Prostate gland (tissue), 2 donors: ENCODE measurements around the gene RNF224. TPM values are rescaled to one million over a fixed set of nuclear protein-coding genes. Genes with fewer than 3 reads are reported as not detected.

Source experiments
- DNase-seq: peaks from one replicate; pipeline ENCODE4 v3.0.0-alpha.2; 2019; ENCODE audit warnings: low spot score
- H3K27ac ChIP-seq, 2 donors: fragments of 200-600 bp; sonication (generic); 2 replicates each; pipeline ENCODE4 v1.5.1; 2017 to 2019
- H3K27me3 ChIP-seq: fragments of 200-600 bp; sonication (generic); replicated peaks from 2 replicates; pipeline ENCODE4 v1.5.1; 2019; ENCODE audit not compliant: insufficient read depth
- H3K36me3 ChIP-seq, 2 donors: fragments of 200-600 bp; sonication (generic); 1 replicate in 1 of 2; 2 replicates in 1 of 2; pipeline versions ENCODE4 v1.5.1 to v1.8.1; 2017 to 2019
- H3K4me1 ChIP-seq: fragments of 200-600 bp; sonication (generic); replicated peaks from 2 replicates; pipeline ENCODE4 v1.5.1; 2019
- H3K4me3 ChIP-seq, 2 donors: fragments of 200-600 bp; sonication (generic); 2 replicates each; pipeline ENCODE4 v1.5.1; 2017 to 2019
- H3K9me3 ChIP-seq: fragments of 200-600 bp; sonication (generic); 2 replicates; pipeline ENCODE4 v1.5.1; 2017
- CTCF ChIP-seq, 4 experiments: fragments of 200-600 bp in 2 of 4; fragments of 450-650 bp in 2 of 4; sonication (generic) in 2 of 4; IDR thresholded peaks; 1 replicate in 3 of 4; 2 replicates in 1 of 4; pipeline ENCODE4 v1.5.1; 2016 to 2019; ENCODE audit warnings: antibody characterized with exemption in 4 of 4, mild to moderate bottlenecking in 2 of 4, moderate library complexity in 2 of 4
- POLR2A ChIP-seq: fragments of 450-650 bp; IDR thresholded peaks from one replicate; pipeline ENCODE4 v1.6.1; 2016; ENCODE audit warnings: antibody characterized with exemption, mild to moderate bottlenecking
- POLR2AphosphoS5 ChIP-seq: sonication (generic); formaldehyde crosslinking; IDR thresholded peaks from one replicate; pipeline ENCODE4 v1.6.1; 2017; ENCODE audit warnings: antibody characterized with exemption
- WGBS: methylation state at CpG from one replicate; pipeline ENCODE4 v1.1.5; 2018; 5-methylcytosine and 5-hydroxymethylcytosine counted together
- intact Hi-C: fragments of 100-400 bp; cut with DNase I; formaldehyde crosslinking; loops from one replicate; pipeline ENCODE4 v1.14.2; 2022
- total RNA-seq, 2 donors: library from RNA; depleted of rRNA; stranded (reverse); fragments of >200 nt; gene quantifications; one replicate each; pipeline ENCODE4 v1.1.0, GENCODE V29; 2016

The RNF224 gene
- total RNA-seq, 2 donors from 2014 or later: not detected

GRCh38 chr9:137220317-137221094 is 6.8 kb upstream of the RNF224 start:
- intact Hi-C loops: no loop called here
- Histone ChIP-seq H3K36me3 (no peaks in the 10 kb centered on the region), H3K27me3 (no peaks in the 10 kb centered on the region), H3K9me3 (no peaks in the 10 kb centered on the region), H3K4me3 (no peak overlapping the region), H3K27ac (no peak overlapping the region), H3K4me1 (peaks cover 5% of the 10 kb centered on the region)
- TF ChIP-seq CTCF (IDR thresholded peaks at IDR 0.05): no peak
- no peak for TF ChIP-seq POLR2AphosphoS5
- no peak for TF ChIP-seq POLR2A
- WGBS: 90% methylated on average over 52 of the region's 52 CpGs
- no peak for DNase-seq

- no peak for DNase-seq
- intact Hi-C loops: no loop called here
- Histone ChIP-seq H3K4me1 (peaks cover 5% of the 10 kb centered on the region), H3K36me3 (no peaks in the 10 kb centered on the region), H3K9me3 (no peaks in the 10 kb centered on the region), H3K27ac (peak overlapping the region in 1 of 2 donors; percentile 50), H3K27me3 (no peaks in the 10 kb centered on the region), H3K4me3 (no peak overlapping the region)
- 78% methylated on average over 14 of the region's 14 CpGs for WGBS
- TF ChIP-seq POLR2AphosphoS5 (no peak), CTCF (IDR thresholded peaks at IDR 0.05) (no peak), POLR2A (no peak)
Observed at GRCh38 chr9:137221095-137221505, 6.2 kb upstream of the RNF224 start.

- H3K27me3 ChIP-seq: no peaks in the 10 kb centered on the region
- peaks cover 5% of the 10 kb centered on the region for H3K4me1 ChIP-seq
- no peaks in the 10 kb centered on the region for H3K36me3 ChIP-seq
- intact Hi-C loops: no loop called here
- 11% methylated on average over 14 of the region's 61 CpGs for WGBS
- peak overlapping the region in 1 of 2 donors; percentile 50 for H3K27ac ChIP-seq
- TF ChIP-seq POLR2A: no peak
- no peak for TF ChIP-seq POLR2AphosphoS5
- no peak for TF ChIP-seq CTCF (IDR thresholded peaks at IDR 0.05)
- peak overlapping the region; percentile 37 to 45 for H3K4me3 ChIP-seq
- H3K9me3 ChIP-seq: no peaks in the 10 kb centered on the region
- no peak for DNase-seq
Observed at GRCh38 chr9:137221506-137222111, 5.7 kb upstream of the RNF224 start.

- H3K4me1 ChIP-seq: peaks cover 5% of the 10 kb centered on the region
- 2% methylated on average over 10 of the region's 88 CpGs for WGBS
- intact Hi-C loops: no loop called here
- H3K4me3 ChIP-seq: peak within 1 kb of the TSS; percentile 45 to 54
- no peaks in the 10 kb centered on the region for H3K9me3 ChIP-seq
- no peaks in the 10 kb centered on the region for H3K36me3 ChIP-seq
- H3K27me3 ChIP-seq: no peaks in the 10 kb centered on the region
- peak within 1 kb of the TSS; percentile 76 to 78 for H3K27ac ChIP-seq
- DNase-seq: no peak
- TF ChIP-seq POLR2AphosphoS5 (no peak), CTCF (IDR thresholded peaks at IDR 0.05) (no peak), POLR2A (no peak)
Observed at GRCh38 chr9:137222190-137223077, 4.9 kb upstream of the RNF224 start, which contains the start of gene RNF208. Gene RNF208, minus strand, starts transcription at chr9:137222240. Its CDS starts 1,028 bp downstream, at chr9:137221212.
